Stimulated activated CD4-positive, alpha-beta T cell treated with anti-CD3 and anti-CD28 coated beads, Interleukin-4, amount 100 ng/mL, for 24 hours (primary cell): ENCODE results near the gene RHOD.

ENCODE experiments used
- DNase-seq: peaks from one replicate; pipeline ENCODE4 v3.0.0-alpha.2; 2020

RHOD gene

GRCh38 chr11:67032830-67033551 lies 23.7 kb upstream of the RHOD start:
- no peak for DNase-seq

- DNase-seq, result no peak
Observed at GRCh38 chr11:67033661-67034166, 22.9 kb upstream of the RHOD start.

- DNase-seq, result no peak
Observed at GRCh38 chr11:67034350-67034749, 22.3 kb upstream of the RHOD start.

DNA sequence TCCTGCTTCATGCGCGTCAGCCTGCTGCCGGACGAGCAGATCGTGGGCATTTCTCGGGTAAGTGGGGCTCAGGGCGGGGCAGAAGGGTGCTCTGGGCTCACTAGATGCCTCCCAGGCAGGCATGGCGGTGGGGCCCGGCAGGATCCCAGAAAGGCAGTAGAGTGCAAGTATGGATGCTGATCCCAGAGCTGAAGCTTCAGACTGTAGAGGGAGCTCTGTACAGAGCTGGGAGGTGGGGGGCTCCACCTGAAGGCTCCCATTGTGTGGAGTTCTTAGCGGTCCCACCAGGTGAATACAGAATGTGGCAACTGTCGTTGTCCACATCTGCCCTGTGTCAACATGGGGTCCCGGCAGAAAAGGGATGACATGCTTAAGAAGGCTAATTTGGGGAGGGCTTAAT lies 16.5 kb upstream of the RHOD start:
- DNase-seq, result no peak

- DNase-seq, result no peak
Observed at GRCh38 chr11:67041602-67042001, 15.0 kb upstream of the RHOD start.

GRCh38 chr11:67043572-67044349 lies 12.9 kb upstream of the RHOD start:
- no peak for DNase-seq

DNA sequence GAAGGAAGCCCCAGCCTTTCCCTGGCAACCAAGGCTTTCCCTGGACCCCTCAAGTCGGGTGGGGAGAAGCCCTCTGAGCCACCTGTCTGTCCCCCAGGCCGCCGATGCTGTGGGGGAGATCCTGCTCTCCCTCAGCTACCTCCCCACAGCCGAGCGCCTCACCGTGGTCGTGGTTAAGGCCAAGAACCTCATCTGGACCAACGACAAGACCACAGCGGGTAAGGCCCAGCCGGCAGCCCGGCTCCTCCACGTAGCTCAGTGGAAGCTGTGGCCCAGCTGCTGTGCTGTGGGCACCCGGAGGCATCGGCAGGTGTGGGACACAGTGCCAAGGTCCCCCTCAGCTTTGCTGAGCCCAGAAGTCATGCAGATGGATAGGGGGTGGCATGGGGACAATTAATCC lies 12.2 kb upstream of the RHOD start:
- DNase-seq, result no peak

- no peak for DNase-seq
Observed at GRCh38 chr11:67045314-67045713, 11.3 kb upstream of the RHOD start.

DNA sequence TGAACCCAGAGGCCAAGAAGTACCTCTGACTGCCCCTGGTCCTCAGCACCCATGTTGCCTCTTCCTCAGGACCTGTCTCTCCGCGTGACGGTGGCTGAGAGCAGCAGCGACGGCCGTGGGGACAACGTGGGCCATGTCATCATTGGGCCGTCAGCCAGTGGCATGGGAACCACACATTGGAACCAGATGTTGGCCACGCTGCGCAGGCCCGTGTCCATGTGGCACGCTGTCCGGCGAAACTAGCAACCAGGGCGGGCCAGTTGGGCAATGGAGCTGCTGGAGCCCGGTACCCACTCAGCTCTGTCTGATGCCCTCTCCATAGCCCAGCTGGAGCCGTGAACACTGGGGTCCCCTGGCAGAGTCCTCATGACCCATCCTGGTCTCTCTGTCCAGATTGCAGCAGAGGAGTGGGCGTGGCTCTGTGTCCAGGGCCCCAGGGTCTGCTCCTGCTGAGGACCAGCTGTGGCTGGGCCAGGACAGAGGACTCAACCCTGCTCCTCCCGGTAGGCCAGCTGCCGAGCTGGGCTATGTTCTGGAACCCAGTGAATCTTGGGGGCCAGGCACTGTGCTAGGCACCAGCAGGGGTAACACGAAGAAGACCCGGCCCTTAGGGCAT lies 8.0 kb upstream of the RHOD start:
- DNase-seq, result no peak

DNA sequence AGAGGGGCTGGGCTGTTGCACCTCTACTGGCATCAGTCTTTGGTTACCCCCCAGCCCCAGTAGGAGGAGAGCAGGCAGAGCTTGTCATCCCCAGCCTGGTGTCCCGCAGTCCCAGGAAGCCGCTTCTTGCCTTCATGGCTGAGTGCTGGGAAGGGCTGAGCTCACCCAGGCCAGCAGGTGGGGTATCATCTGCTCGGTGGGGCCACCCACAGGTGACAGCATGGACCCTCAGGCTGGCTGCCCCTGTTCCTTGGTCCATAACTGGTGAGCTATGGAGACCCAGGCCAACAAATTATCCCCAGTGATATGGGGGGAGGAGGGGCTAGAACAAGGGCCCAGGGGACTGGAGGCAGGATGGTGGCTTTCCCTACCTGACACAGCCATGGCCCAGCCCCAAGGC lies 6.5 kb upstream of the RHOD start:
- no peak for DNase-seq

DNA sequence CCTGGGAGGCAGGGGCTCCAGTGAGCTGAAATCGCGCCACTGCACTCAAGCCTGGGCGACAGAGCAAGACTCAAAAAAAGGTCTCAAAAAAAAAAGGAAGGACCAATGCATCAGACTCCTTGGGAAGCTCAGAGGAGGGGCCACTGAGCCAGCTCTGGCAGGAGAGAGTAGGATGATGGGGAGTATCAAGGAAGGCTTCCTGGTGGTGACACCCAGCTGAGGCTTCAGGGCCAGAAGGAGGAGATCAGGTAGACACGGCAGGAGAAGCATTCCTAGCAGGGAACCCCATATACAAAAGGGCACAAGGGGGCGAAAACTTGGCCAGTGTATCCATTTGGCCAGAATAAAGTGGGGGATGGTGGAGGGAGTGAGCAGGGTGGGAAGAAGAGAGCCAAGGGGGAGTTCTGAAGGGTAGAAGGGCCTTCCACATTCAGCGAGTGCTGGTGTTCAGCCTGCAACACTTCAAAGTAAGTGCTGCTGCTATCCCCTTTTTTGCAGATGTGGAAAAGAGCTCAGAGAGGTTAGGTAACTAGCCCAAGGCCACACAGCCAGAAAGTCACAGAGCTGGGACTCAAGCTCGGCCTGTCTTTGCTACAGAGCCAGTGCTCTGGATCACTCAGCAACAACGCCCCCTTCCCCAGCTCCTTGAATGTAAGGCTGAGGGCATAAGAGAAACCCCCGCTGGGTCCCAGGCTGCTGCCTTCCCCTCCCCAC lies 5.3 kb upstream of the RHOD start:
- DNase-seq, result no peak

- no peak for DNase-seq
Observed at GRCh38 chr11:67051945-67052488, 4.6 kb upstream of the RHOD start.

DNA sequence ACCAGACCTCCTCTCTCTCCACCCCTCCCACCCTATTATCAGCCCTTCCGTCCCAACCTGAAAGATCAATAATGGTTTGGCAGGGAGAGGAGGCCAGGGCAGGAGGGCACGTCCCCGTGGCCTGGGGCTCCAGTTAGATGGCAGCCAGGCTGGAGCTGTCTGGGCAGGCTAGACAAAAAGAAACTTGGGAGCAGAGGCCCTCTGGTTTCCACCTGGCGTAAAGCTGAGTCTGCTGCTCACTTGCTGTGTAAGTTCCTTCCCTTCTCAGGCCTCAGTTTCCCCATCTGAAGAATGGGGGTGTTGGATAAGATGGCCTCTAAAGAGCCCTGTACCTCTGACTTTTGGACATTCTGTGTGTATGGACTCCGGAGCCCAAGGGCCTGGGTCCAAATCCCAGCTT lies 3.8 kb upstream of the RHOD start:
- no peak for DNase-seq

DNA sequence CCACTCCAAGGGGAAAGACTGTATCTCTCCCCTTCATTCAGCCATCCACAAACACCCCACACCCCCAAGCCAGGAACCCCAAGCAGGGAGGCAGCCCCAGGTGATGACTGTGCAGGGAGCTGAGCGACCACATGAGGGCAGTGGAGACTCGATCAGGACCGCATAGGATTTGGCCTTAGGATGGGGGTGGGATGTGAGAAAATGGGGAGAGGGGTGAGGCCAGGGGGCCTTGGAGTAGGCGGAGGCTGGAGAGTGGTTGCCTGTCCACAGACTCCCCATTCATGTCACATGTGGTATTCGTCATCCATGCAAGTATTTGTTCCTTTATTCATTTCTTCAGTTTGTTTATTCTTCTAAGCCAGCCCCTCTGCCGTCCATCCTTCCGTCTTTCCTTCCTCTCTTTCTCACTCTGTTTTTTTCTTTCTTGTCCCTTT lies 2.7 kb upstream of the RHOD start:
- DNase-seq, result peak; percentile 44

DNA sequence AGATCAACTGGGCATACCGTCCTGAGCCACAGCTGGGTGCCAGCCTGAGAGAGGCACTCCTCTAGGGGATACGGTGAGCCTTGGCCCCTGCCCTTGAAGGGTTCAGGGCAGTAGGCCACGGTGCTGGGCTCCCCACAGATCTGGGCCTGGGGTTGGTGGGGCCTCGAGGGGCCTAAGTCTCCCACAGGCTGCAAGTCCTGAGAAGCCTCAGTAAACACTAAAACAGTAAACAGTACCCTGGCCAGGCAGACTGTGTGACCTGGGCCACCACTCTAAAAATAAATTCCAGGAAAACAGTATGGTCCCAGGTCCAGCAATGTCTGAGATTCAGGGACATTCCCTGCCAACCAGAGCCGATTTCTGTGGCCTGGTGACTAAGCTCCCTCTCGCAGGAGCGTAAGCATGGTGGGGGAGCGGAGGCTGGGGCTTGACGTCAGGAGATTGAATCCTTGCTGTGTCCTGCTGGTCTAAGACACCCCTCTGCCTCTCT lies 2.3 kb upstream of the RHOD start:
- no peak for DNase-seq

- peak; percentile 24 for DNase-seq
Observed at GRCh38 chr11:67054836-67055523, 1.7 kb upstream of the RHOD start.

DNA sequence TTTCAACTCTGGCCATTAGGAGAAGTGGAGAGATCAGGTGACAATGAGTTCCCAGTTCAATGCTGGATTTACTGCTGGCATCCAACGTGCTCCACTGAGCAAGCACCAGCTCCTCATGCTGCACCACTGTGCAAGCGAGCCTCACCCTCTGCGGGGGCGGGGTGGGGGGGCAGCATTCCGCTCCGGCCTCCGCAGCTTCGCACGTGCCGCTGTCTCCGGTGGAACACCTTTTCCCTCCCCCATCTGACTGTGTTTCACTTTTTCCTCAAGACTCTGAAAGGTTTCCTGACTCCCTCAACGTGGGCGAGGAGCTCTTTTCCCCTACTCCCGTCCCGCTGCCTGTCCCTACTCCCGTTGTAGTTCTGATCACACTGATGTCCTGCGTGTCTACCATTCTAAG lies 835 bp upstream of the RHOD start:
- DNase-seq, result no peak

DNA sequence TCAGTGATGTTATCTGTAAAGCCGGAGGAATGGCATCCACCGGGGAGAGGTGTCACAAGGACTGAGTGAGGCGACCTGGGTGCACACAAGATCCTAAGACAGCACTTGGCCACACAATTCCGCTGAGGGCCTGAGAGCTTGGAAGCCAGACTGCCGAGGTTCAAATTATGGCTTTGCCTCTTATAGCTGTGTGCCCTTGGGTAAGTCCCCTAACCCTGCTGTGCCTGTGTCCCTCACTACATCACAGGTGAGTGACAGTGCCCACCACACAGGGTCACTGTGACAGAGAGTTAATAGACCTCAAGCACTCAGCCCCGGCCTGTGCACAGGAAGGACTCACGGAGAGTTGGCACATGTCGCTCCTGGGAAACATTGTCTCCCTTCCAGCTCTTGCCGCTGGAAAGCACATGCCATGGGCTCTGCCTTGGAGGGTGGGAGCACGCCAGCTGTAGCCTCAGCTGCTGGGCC lies 592 bp downstream of the RHOD start:
- DNase-seq, result no peak

DNA sequence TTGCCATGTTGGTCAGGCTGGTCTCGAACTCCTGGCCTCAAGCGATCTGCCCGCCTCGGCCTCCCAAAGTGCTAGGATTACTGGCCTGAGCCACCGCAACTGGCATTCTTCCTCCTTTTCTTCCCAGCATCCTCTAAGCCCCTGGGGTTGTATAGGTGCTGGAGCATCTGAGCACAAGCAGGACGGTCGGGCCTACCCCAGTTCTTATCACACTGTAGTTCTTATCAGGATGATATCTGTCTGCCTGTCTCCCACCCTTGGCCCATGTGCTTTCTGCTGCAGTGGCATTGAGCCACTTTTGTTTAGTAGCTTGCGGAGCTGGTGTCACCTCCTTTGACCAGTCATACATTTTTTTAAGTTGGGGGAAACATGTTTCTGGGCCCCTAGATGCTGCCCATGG lies 1.9 kb downstream of the RHOD start:
- no peak for DNase-seq

DNA sequence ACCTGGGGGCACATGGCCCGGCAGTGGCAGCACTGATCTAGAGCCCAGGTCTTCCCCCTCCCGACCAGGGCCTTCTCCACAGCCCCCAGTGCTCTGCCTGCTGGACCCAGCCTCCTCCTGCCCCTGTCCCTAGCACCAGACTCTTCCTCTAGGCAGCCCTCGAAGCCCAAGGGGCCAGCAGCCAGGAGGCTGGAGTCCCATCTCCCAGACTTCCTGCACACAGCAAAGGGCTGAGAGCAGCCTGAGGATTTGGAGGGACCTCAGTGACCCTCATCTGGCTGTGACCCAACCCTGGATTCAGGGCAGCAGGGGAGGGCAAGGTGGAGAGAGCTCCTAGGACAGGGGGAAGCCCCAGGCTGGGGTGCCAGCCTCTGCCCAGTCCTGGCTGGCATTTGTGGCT lies 3.0 kb downstream of the RHOD start:
- no peak for DNase-seq

DNA sequence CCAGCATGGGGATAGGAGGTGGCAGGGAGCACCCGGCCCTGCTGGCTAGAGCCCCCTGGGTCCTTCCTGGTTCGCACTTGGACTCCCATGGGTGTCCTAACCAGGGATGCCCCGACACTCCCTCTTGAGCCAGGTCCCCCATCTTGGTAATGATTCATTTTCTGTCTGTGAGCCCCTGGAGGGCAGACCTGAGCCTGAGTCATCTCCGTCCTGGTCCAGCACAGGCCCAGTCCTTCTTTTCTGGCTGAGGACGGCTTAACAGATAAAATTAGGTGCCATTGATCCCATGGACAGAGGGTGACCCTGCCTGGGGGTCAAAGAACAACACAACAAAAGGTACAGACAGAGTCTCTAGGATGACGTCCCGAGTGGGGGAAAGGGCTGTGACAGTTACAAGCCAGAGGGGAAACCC lies 3.5 kb downstream of the RHOD start:
- DNase-seq, result no peak
